ENCODE measurements around the gene CAMTA1. TPM values are rescaled to one million over a fixed set of nuclear protein-coding genes. Genes with fewer than 3 reads are reported as not detected.
"Not testable (repeated sequence)": the region's sequence is repeated elsewhere in the genome, so short reads cannot be mapped to it uniquely, and the experiment has no call there.

The CAMTA1 gene
- total RNA-seq, result 100 to 1,000 TPM in 1 of 3 donors, 10 to 100 TPM in 2; 73.4 to 114 (median 82.6) TPM
- long read RNA-seq, donor 1, transcript CAMTA1-208 (4 exons, 567 nt), result major isoform, 67 of 127 reads
- long read RNA-seq, donor 1, transcript CAMTA1-209 (4 exons, 863 nt), result minor isoform, 9 of 127 reads
- long read RNA-seq, donor 1, transcript CAMTA1-213 (3 exons, 538 nt), result minor isoform, 17 of 127 reads
- long read RNA-seq, donor 1, transcript CAMTA1-202 (5 exons, 431 nt), result minor isoform, 20 of 127 reads
- long read RNA-seq, donor 1, partial matches to known transcripts, result 1 of 127 reads
- long read RNA-seq, donor 1, other reads (novel, unspliced or antisense), result 10 of 127 reads
- long read RNA-seq, donor 2, transcript CAMTA1-209 (4 exons, 863 nt), result minor isoform, 5 of 64 reads
- long read RNA-seq, donor 2, transcript CAMTA1-208 (4 exons, 567 nt), result major isoform, 36 of 64 reads
- long read RNA-seq, donor 2, transcript CAMTA1-202 (5 exons, 431 nt), result minor isoform, 6 of 64 reads
- long read RNA-seq, donor 2, partial matches to known transcripts, result 7 of 64 reads
- long read RNA-seq, donor 2, other reads (novel, unspliced or antisense), result 6 of 64 reads

- Histone ChIP-seq H3K4me1 (ENCODE audit: low read depth) (peaks cover 8% of the 10 kb centered on the region), H3K36me3 (ENCODE audit: low read depth) (no peaks in the 10 kb centered on the region), H3K4me3 (peak within 1 kb of the TSS; percentile 66), H3K9me3 (no peaks in the 10 kb centered on the region)
- no peak for DNase-seq
- TF ChIP-seq CTCF (IDR thresholded peaks at IDR 0.05), result no peak
- ATAC-seq, result no peak
- intact Hi-C loops (cut with DNase I, micrococcal nuclease), result no loop called here
Observed at GRCh38 chr1:6785318-6785727, at the start of gene CAMTA1. Gene CAMTA1, plus strand, starts transcription at chr1:6785454. Its CDS starts 77 bp downstream, at chr1:6785531.

GRCh38 chr1:6738987-6739676 lies 46.1 kb upstream of the CAMTA1 start:
- TF ChIP-seq CTCF (IDR thresholded peaks at IDR 0.05), result no peak
- intact Hi-C loops (cut with DNase I, micrococcal nuclease), result no loop called here
- DNase-seq (no peak), ATAC-seq (no peak)
- Histone ChIP-seq H3K9me3 (no peaks in the 10 kb centered on the region), H3K4me1 (ENCODE audit: low read depth) (no peaks in the 10 kb centered on the region), H3K36me3 (ENCODE audit: low read depth) (no peaks in the 10 kb centered on the region), H3K4me3 (no peak overlapping the region)

- H3K36me3 ChIP-seq (ENCODE audit: low read depth); H3K4me3 ChIP-seq; H3K4me1 ChIP-seq (ENCODE audit: low read depth); ATAC-seq; DNase-seq; H3K9me3 ChIP-seq; intact Hi-C loops (cut with DNase I, micrococcal nuclease): not testable (repeated sequence)
Observed at GRCh38 chr1:6742676-6743188, 42.5 kb upstream of the CAMTA1 start.

GRCh38 chr1:6743189-6744101 lies 41.8 kb upstream of the CAMTA1 start:
- intact Hi-C loops (cut with DNase I, micrococcal nuclease), result no loop called here
- Histone ChIP-seq H3K9me3 (no peaks in the 10 kb centered on the region), H3K36me3 (ENCODE audit: low read depth) (no peaks in the 10 kb centered on the region), H3K4me1 (ENCODE audit: low read depth) (peaks cover 5% of the 10 kb centered on the region), H3K4me3 (no peak overlapping the region)
- ATAC-seq (peak; percentile 45), DNase-seq (peak in 2 of 3 donors; percentile 17 to 40)
- TF ChIP-seq CTCF (IDR thresholded peaks at IDR 0.05), result no peak

- no peak for TF ChIP-seq CTCF (IDR thresholded peaks at IDR 0.05)
- H3K36me3 ChIP-seq (ENCODE audit: low read depth), result no peaks in the 10 kb centered on the region
- intact Hi-C loops (cut with DNase I, micrococcal nuclease), result no loop called here
Observed at GRCh38 chr1:6745073-6745472, 40.2 kb upstream of the CAMTA1 start.

More at GRCh38 chr1:6745073-6745472, 40.2 kb upstream of the CAMTA1 start:
- ATAC-seq, result no peak
- peaks cover 9% of the 10 kb centered on the region for H3K4me1 ChIP-seq (ENCODE audit: low read depth)
- H3K4me3 ChIP-seq, result no peak overlapping the region
- no peak for DNase-seq
- H3K9me3 ChIP-seq, result no peaks in the 10 kb centered on the region

Data from mucosa of descending colon (tissue), 3 donors.